HK-2 (cell line): Measurements from ENCODE around the gene TFR2.

ENCODE experiments used
- DNase-seq: peaks from one replicate; pipeline ENCODE4 v3.0.0-alpha.2; 2018; ENCODE audit not compliant: unreplicated experiment

The TFR2 gene

DNA sequence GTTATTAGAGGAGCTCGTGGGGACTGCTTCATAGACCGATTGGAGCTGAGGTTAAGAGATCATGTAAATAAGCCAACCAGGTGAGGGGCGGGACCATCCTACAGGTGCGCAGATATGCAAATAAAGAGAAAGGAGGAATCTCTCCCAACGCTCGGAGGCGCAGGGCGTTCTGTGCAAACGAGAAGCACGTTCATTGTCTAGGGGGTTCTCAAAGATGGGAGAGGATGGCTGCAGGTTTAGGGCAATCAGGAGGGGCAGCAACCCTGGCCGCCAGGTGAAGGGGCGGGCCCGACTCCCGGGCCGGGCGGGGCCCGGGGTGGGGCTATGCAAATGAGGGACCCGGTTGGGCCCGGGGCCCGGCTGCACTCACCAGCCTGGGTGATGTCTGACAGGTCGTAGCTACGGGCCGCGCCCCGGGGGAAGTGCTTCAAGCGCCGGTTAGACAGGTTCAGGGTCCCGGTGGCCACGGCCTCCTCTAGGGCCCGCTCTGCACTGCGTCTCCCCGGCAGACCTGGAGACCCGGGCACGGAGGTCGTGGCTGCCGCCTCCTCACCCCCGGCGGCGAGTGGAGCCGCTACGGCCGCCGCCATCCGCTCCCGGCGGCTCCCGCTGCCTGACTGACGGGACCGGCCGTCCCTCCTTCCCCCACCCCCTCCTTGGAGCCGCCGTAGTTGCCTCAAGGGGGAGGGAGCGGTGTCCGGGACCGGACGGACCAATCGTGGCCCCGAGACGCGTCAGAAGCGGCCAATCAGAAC is 55.7 kb downstream of the TFR2 start, which contains the start of gene LRCH4:
LRCH4 (minus strand) TSS at position 619 of the 755 bp plus-strand sequence; CDS start at position 590, 29 bp downstream.
- peak; percentile 50 for DNase-seq

DNA sequence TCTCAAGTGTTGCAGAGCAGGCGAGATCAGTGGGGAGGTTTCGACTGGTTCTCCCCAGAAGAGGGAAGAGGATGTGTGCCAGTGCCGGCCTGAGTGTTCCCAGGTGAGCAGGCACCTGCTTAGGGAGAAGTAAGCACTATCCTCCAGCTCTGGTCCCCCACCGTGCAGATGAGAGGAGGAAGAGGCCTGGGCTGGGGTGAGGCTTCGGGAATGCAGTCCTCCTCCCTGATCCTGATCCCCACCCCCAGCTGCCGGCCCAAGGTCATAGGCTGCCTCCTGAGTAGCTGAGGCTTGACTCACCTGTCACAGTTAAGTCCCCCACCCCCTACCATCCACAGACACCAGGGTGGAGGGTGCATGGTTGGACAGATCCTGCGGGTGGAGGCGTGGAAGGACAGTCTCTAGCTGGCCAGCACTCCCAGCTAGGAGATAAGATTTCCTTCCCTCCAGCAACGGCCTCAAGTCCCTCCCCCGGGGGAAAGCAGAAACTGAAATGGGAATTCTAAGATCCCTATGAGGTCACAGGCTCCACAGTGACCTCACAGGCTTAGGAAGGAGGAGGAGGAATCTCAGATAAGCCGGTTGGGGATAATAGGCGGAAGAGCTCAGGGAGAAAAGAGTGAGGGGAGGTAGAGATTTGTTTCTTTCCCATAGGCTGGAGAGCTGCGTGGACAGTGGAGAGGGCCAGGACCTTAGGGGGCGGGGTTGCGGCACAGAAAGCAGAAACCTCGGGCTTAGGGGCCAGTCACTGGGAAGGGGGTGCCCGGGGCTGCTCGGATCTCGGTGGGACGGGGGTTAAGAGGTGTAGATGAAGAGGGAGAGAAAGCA is 56.5 kb downstream of the TFR2 start:
- DNase-seq = peak; percentile 75

DNA sequence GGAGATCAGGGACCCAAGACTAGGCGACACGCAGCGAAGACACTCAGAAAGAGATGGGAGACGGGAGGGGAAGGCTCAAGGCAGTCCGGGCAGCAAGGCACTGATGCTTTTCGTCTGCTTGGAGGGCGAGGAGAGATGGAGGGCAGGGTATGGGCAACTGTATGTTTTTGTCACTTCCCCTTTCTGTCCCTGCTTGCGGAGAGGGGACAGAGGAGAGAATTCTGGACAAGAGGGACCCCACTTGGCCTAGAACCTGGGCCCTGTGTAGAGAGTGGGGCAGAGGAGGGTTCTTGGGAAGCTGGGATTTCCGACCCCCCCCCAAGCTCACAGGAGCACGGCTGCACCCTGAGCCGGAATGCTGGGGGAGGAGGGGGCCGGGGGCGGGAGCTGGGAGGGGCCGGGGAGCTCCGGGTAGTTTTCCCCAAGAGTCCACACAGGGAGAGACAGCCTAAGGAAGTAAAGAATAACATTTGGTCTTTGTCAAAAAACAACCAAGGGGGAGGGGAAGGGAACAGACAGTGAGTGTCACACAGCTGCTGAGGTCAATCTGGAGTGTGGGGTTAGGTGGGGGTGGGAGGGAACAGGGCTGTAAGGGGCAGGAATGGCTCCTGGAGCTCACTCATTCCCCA is 57.2 kb downstream of the TFR2 start:
- no peak for DNase-seq

DNA sequence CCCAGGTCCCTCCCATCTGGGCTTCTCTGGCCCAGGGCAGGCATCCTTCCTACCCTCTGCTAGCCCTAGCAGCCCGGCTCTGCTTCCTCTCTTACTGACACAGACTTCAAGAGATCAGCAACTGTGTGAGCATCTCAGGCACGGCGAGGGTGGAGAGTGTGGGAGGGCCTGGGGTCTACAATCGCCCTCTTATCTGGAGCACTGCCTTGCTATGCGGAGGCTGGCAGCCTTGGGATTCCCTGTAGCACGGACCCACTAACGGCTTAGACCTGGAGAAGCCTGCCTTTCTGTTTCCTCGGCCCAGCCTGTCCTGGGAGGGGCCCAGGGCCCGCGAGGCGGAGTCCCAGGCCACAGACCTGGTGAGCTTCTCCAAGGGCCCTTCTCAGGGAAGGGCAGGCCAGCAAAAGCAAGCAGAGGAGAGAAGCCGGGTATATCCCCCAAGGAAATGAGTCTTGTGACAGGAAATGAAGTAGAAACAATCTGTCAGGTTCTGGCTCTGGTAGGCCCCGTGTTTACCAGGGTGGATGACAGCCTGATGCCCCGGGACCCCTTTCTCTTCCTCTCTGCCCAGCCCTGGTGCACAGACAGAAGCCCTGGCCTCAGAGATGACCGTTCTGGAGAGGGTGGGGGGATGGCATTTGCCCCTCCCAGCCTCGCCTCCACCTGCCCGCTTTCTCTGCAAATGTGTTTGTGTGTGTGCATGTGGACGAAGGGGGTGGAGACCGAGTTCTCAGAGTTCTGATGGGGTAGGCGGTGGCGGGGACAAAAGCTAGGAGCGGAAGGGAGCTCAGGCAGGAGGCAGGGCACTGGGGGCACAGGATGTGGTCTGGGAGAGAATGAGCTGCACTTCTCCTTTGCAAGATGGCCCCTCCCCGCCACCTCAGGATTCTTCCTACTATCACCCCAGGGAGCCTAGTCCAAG is 58.0 kb downstream of the TFR2 start:
- DNase-seq = no peak

DNA sequence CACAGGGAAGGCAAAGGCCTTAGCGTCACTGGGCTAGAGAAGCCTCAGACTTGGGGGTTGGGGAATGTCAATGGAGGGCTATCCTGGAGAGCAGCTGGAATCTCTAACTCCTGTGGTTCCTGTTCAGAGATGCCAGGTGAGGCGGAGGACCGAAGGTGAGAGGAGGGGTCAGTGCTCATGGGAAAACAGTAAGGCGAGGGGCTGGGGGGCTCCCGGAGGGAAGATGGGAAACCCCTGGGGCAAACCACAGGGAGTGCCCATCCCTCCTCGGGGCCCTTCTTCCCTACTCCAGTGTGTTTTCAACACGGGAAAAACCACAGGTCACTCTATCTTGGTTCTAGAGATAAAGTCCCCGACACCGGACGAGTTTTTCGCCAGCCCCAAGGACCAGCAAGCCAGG is 58.7 kb downstream of the TFR2 start:
- DNase-seq = no peak

DNA sequence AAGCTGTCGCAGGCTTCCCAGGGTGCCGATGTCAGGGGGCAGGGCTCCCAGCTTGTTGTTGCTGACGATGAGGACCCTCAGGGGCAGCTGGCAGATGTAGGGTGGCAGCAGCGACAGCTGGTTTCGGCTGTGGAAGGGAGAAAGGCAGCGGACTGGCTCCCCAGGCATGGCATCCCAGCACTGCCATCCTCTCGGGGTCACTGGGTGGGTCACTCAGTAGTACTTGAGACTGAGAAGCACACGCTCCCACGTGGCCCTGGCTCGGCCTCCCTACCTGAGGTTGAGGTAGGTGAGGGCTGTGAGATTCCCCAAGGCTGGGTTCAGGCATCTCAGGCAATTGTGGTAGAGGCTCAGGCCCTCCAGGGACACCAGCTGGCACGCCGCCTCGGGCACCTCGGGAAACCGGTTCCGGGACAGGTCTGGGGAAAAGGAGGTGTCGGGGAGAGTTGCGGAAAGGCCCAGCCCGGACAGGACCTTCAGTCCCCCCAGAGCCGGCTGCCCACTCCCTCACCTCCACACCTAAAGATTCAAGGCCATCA is 59.2 kb downstream of the TFR2 start:
- no peak for DNase-seq

DNA sequence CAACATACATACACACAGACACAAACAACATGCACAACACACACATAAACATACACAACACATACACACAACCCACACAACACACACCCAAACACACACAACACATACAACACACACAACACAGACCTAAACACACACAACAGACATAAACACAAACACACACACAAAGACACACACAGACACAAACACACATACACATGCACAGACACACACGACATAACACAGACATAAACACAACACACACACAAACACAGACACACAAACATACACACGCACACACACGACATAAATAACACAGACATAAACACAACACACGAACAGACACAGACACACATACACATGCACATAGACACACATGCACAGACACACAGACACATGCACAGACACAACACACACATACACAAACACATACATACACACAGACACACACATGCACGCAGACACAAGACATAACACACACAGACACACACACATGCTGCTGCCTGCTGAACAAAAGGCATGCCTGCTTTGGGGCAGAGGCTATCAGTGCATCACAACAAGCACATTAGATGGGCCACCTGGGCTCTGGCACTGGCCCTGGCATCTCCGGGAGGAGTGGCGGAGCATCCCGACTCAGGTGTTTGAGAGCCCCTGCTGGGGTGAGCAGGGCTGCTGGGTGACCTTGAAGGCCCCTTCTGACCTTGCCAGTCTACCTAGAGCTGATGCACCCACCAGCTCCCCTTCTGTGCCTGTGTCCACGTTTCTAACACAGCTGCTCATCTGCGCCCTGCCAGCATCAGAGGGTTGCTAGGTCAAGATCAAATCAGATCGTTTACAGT is 60.7 kb downstream of the TFR2 start:
- DNase-seq = no peak

DNA sequence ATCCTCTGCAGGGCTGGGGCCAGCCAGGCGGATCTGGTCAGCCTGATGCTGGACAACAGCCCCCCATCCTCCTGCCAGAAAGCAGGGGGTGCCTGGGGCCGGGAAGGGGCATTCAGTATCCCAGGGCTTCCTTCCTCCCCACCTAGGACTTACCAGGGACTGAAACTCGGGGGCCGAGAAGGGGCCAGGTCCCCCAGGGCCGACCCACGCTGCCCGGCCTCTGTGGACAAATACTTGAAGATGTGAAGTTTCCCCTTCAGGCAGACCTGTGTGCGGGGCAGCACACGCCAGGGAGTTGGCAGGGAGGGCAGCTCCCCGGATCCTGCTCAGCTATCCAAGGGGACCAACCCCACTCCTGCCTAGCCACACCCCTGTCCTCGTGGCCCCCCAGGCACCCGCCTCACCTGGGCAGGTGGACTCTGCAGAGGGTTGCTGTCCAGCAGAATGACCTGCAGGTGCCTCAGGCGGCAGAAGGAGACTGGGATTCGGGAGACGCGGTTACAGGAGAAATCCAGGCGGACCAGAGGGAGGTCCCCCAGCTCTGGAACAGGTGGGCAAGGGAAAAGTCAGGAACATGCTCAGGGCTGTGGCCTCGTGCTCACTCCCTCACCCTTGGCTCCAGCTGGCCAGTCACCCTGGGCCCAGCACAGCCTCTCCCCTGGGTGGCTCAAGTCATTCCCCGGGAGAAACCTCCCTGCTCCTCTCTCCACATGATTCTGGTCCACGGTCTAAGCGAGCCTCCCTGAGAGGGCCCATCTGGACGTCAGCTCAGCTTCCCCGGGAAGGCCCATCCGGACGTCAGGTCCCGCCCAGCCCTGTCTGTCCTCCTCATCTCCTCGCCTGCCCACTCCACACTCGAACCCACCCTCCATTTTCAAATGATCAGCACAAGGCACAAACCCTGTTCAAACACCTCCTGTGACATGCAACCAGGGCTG is 62.8 kb downstream of the TFR2 start:
- DNase-seq = no peak

DNA sequence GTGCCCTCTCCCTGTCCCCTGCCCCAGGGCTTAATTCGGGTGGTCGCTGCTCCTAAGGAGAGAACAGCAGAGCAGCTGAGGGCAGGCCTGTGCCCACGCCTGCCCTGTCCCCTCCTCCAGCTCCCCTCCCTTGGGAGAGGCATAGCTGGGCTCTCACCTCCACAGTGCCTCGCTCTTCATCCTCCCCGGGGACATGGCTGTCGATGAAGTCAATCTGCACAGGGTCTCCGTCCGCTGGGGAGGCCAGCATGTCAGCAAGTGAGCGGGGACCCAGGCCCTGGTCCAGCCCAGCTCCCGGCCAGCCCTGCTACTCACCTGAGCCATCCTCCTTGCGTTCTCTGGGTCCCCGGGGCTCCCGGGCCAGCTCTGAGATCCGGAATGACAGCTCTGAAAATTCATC is 63.8 kb downstream of the TFR2 start:
- no peak for DNase-seq

DNA sequence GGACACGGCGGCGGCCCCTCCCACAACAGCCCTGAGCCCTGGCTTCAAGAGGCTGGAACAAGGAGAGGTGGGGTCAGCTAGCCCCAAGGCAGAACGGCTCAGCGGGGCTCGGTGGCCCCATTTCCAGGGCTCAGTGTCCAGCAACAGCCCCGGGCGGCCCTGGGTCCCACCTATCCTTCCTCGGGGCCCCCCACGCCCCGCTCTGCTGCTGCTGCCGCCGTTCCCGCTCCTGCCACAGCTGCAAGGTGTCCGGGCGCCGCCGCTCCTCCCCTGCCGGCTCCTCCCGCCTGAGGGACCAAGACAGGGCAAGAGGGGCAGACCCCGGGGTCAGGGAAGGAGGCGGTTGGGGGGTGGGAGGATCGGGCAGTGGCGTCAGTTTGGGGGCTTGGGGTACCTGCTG is 64.2 kb downstream of the TFR2 start:
- DNase-seq = no peak

DNA sequence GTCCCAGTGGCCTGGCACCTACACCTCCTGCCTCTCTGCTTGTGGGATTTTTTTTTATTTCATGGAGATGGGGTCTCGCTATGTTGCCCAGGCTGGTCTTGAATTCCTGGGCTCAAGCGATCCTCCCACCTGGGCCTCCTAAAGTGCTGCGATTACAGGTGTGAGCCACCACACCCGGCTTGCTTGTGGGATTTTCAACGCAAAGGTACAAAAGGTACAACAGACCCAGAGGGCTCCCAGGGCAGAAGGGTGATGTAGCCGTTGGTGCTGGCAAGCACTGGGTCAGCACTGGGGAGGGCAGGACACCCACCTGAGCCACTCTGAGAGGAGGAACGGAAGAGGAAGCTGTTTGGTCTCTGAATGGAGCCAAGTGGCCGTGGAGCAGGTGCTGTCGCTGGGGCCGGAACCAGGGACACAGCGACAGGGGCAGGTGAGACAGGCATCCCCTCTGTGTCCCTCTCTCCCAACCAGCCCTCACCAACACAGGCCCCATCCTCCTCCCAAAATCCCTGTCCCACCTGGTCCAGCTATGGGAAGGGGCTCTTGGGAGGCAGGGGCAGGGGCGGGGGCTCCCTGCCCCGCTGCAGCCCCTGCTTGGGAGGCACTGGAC is 64.9 kb downstream of the TFR2 start:
- DNase-seq = no peak

DNA sequence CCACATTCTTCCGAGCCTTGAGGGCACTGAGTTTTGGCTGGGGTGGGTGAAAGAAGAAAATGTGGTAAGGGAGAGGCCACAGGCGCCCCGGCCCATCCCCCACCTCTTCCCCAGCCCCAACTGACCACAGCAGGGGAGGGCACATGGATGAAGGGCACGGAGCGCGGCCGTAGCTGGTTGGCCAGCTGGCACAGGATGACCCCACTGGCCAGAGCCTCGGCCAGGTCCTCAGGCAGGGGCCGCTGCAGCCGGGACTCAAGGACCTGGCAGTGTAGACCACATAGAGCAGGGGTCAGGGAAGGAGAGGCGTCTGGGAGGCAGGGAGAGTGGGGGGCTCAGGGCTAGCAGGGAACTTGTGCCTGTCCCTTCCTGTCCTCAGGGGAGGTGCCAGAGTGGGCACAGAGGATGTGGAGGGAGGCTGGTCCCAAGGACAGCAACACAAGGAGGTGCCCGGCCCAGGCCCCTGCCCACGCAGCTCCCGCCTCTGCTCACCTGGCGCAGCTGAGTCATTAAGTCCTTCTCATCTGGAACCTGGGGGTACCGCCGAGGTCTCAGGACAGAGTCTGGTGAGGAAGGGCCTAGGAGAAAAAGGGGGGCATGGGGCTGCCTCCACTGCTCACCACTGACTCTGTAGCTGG is 65.5 kb downstream of the TFR2 start:
- no peak for DNase-seq

DNA sequence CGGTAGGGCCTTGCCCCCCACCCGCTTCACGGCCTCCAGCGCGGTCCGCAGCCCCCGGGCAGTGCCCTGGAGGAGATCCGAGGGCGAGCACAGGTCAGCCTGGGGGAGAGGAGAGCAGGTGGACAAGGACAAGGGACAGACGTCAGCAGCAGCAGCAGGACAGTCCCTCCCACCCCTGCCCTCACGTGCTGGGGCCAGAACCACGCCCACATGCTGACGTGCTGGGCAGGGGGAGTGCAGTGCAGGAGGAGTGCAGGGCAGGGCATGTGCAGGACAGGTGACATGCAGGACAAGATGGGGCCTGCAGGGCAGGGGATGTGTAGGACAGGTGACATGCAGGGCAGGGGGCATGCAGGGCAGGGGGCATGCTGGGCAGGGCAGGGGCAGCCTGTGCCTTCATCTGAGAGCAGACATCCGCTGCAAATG is 66.1 kb downstream of the TFR2 start:
- no peak for DNase-seq

DNA sequence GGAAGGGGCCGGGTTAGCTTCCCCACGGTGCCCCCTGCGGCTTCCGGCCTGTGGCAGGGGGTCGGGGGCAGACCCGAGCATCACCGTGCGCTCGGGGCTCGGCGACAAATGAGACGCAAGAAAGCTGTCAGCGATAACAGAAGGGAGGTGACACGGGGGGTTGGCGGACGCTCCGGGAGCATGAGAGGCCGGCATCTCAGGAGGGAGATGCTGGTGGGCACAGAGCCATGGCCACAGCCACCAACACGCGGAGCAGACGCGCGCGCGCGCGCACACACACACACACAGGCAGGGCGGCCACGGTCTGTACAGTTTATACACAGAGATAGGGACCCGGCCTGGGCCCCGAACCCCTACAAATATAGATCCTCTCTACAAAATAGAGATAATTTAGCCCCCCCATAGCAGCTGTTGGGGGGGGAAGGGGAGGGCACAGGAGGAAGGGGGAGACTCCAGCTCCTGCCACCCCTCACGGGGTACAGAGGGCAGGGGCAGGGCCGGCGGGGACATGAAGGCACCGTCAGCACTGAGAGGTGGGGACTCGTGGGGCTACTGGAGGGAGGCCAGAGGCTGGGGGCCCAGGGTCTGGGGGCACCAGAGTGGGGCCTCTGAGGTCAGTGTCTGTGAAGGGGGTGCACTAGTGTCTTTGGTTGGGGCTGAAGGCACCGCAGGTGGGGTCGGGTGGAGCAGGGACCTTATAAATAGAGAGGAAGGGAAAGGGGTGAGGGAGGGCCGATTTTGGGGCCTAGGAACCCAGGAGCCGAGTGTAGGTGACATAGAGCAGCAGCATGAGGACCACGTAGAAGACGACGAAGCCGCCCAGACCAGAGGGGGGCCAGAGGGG is 66.8 kb downstream of the TFR2 start:
- DNase-seq = no peak

DNA sequence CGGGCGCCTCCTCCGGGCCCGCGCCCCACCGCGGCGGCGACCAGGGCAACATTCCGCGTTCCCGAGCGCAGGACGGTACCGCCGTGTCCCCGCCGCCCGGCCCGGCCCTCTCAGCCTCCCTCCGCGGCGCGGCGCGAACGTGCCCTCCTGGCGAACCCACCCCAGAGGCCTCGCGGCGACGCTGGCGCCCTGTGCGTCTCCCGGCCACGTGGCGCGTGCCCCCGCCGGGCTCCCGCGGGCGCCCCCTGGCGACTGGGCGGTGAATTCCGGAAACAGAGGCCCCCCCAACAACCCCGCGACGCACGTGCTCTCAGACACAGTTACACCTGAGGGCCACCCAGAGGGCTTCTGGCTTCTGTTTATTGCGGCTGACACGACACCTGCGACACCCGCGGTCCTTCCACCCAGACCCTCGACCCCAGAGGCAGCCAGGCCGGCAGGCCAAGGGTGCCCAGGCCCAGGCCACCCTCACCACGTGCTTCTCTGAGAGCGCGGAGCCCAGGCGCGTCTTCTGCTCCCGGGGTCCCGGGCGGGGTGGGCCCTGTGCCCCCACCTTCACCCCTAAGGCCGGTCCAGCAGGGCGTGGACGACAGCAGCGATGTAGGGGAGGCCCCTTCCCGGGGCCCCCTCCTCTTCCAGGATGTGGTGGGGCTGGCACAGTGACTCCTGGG is 67.5 kb downstream of the TFR2 start, which contains the start of gene SAP25:
SAP25 (minus strand) TSS at position 210 of the 671 bp plus-strand sequence; CDS start at position 52, 158 bp downstream.
- no peak for DNase-seq

DNA sequence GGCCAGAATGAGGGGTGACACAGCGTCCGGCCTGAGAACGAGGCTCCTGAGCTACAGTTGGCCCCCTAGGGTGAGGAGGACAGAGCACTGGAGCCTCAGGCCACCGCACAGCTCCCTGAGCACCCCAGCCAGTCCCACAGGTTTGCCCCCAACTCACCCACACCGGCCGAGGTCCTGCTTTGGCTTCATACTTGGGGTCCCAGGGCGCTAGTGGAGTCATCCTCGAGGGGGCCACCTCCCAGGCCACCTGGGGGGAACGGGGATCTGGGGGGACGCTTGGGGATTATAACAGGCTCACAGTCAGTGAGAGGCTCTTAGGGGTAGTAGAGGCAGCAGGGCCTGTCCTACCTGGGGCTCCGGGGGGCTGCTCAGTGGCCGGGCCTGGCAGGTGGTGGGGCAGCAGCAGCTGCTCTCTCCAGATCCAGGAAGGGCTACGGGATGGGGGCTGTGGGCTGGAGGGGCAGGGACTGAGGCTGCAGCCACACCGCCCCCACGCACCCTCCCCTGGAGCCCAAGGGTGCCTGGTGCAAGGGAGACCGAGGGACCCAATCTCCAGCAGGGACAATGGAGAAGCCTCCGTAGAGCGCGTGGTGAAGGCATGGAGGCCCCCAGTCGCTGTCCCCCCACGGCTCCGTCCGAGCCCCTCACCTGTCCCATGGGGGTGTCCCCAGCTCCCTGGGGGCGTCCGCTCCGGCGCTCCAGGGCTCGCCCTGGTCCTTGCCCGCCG is 68.2 kb downstream of the TFR2 start:
- DNase-seq = no peak
